ENCODE data around the gene SMIM17. TPM values are rescaled to one million over a fixed set of nuclear protein-coding genes. Genes with fewer than 3 reads are reported as not detected.

Gene SMIM17
- total RNA-seq, 4 donors from 2014 or later = not detected

GRCh38 chr19:56701895-56702294, 58.9 kb downstream of the SMIM17 start:
- WGBS, 2 donors = 65 to 78% methylated on average over 1 of the region's 1 CpG
- H3K4me3 ChIP-seq (ENCODE audit: low read depth, poor library complexity, severe bottlenecking) = no peak overlapping the region
- DNase-seq (ENCODE audit: low spot score in 2 of 2) = no peak
- intact Hi-C loops (cut with DNase I; ENCODE audit: low total_unique reads) = no loop called here
- TF ChIP-seq CTCF (IDR thresholded peaks at IDR 0.05) (no peak), POLR2A (IDR thresholded peaks at IDR 0.05) (no peak)

GRCh38 chr19:56705939-56706338, 63.0 kb downstream of the SMIM17 start:
- 50 to 58% methylated on average over 1 of the region's 1 CpG for WGBS, 2 donors
- no peak for TF ChIP-seq CTCF (IDR thresholded peaks at IDR 0.05)
- TF ChIP-seq POLR2A (IDR thresholded peaks at IDR 0.05) = no peak
- intact Hi-C loops (cut with DNase I; ENCODE audit: low total_unique reads) = no loop called here
- H3K4me3 ChIP-seq (ENCODE audit: low read depth, poor library complexity, severe bottlenecking) = no peak overlapping the region
- no peak for DNase-seq (ENCODE audit: low spot score in 2 of 2)

Other genes with a start within 250 kb of the SMIM17 start
- 1 to 10 TPM; 2.9 to 5.4 (median 4.3) TPM for gene ZNF582, start 249.6 kb upstream of the SMIM17 start, total RNA-seq
- gene ZNF583, start 238.8 kb upstream of the SMIM17 start, total RNA-seq = 1 to 10 TPM; 2.1 to 3.8 (median 2.6) TPM
- gene ZNF667, start 165.8 kb upstream of the SMIM17 start, total RNA-seq = 1 to 10 TPM; 2.0 to 3.3 (median 3.0) TPM
- gene ZNF471, start 135.3 kb upstream of the SMIM17 start, total RNA-seq = 1 to 10 TPM; 1.5 to 3.2 (median 2.7) TPM
- 1 to 10 TPM; 5.3 to 7.4 (median 6.8) TPM for gene ZFP28, start 104.2 kb upstream of the SMIM17 start, total RNA-seq
- 1 to 10 TPM; 1.3 to 2.6 (median 1.9) TPM for gene ZNF470, start 75.7 kb upstream of the SMIM17 start, total RNA-seq
- gene ZNF71, start 47.9 kb upstream of the SMIM17 start, total RNA-seq = 1 to 10 TPM; 6.7 to 9.2 (median 7.2) TPM
- gene ZNF835, start 28.6 kb downstream of the SMIM17 start, total RNA-seq = 1 to 10 TPM in 2 of 4 donors, under 1 TPM in 2; 0.30 to 1.3 (median 0.84) TPM
- 1 to 10 TPM; 1.4 to 7.6 (median 3.6) TPM for gene PEG3, start 197.6 kb downstream of the SMIM17 start, total RNA-seq
- gene ZIM2, start 197.6 kb downstream of the SMIM17 start, total RNA-seq = under 1 TPM in 1 of 4 donors, not detected in 3; 0.45 TPM